Hair follicle dermal papilla cell (primary cell): ENCODE data around the gene TMOD2. TPM values are rescaled to one million over a fixed set of nuclear protein-coding genes. Genes with fewer than 3 reads are reported as not detected.

ENCODE experiments used
- small RNA-seq: library from RNA; depleted of rRNA; stranded (forward); fragments of <200 nt; gene quantifications from one replicate; pipeline ENCODE3, GENCODE V24; 2012
- total RNA-seq: library from RNA; depleted of rRNA; stranded (reverse); fragments of >200 nt; gene quantifications from 2 replicates; pipeline ENCODE4 v1.2.3, GENCODE V29; 2012

Gene TMOD2
- total RNA-seq, result 10.4 and 11.0 TPM in 2 replicates

GRCh38 chr15:51750792-51751696 is at the start of gene TMOD2:
Gene TMOD2, plus strand, starts transcription at chr15:51751597. Its CDS starts 14,845 bp downstream, at chr15:51766442.

GRCh38 chr15:51737522-51738305 is 13.7 kb upstream of the TMOD2 start, which contains the start of gene LYSMD2:
Gene LYSMD2, minus strand, starts transcription at chr15:51737655. Its CDS starts 33 bp downstream, at chr15:51737622.

GRCh38 chr15:51829376-51830275 is 78.2 kb downstream of the TMOD2 start, which contains the start of gene TMOD3:
Gene TMOD3, plus strand, starts transcription at chr15:51829653. Its CDS starts 33,232 bp downstream, at chr15:51862885.

Small RNAs within 50 kb of the gene (small RNA-seq; reads per million reads assigned to genes)
- gene AC090971.5, result not detected
- not detected for gene RF00017

Other genes with a start within 250 kb of the TMOD2 start
- gene DMXL2, start 128.8 kb upstream of the TMOD2 start, total RNA-seq, result 19.7 and 29.5 TPM in 2 replicates
- not detected in 2 replicates for gene SCG3, start 70.1 kb upstream of the TMOD2 start, total RNA-seq
- gene LYSMD2, start 13.9 kb upstream of the TMOD2 start, total RNA-seq, result 5.4 and 7.5 TPM in 2 replicates
- gene TMOD3, start 78.1 kb downstream of the TMOD2 start, total RNA-seq, result 49.4 and 58.9 TPM in 2 replicates
- gene LEO1, start 220.2 kb downstream of the TMOD2 start, total RNA-seq, result 13.0 and 14.1 TPM in 2 replicates